ENCODE measurements around the gene AGAP3. TPM values are rescaled to one million over a fixed set of nuclear protein-coding genes. Genes with fewer than 3 reads are reported as not detected.

AGAP3 gene
- total RNA-seq, 1 donor from 2014 or later = 156 TPM

GRCh38 chr7:151191544-151191943, 105.3 kb downstream of the AGAP3 start:
- FAIRE-seq = no peak
- H4K20me1 ChIP-seq (ENCODE audit: insufficient read depth, low read length) = no peaks in the 10 kb centered on the region
- H3K27me3 Mint-ChIP-seq (ENCODE audit: low read depth, unreplicated experiment) = peaks cover 57% of the 10 kb centered on the region

GRCh38 chr7:151192002-151192539, 105.8 kb downstream of the AGAP3 start:
- no peak for DNase-seq (ENCODE audit: low read depth)
- Mint-ChIP-seq H3K4me1 (ENCODE audit: low read depth, unreplicated experiment) (no peaks in the 10 kb centered on the region), H3K36me3 (ENCODE audit: low read depth, unreplicated experiment) (peaks cover 2% of the 10 kb centered on the region), H3K27me3 (ENCODE audit: low read depth, unreplicated experiment) (peaks cover 52% of the 10 kb centered on the region), H3K27ac (ENCODE audit: unreplicated experiment) (no peak overlapping the region), H3K9me3 (ENCODE audit: unreplicated experiment) (peaks cover 5% of the 10 kb centered on the region), H3K4me3 (ENCODE audit: unreplicated experiment) (no peak overlapping the region)
- TF ChIP-seq, protein P1, sequence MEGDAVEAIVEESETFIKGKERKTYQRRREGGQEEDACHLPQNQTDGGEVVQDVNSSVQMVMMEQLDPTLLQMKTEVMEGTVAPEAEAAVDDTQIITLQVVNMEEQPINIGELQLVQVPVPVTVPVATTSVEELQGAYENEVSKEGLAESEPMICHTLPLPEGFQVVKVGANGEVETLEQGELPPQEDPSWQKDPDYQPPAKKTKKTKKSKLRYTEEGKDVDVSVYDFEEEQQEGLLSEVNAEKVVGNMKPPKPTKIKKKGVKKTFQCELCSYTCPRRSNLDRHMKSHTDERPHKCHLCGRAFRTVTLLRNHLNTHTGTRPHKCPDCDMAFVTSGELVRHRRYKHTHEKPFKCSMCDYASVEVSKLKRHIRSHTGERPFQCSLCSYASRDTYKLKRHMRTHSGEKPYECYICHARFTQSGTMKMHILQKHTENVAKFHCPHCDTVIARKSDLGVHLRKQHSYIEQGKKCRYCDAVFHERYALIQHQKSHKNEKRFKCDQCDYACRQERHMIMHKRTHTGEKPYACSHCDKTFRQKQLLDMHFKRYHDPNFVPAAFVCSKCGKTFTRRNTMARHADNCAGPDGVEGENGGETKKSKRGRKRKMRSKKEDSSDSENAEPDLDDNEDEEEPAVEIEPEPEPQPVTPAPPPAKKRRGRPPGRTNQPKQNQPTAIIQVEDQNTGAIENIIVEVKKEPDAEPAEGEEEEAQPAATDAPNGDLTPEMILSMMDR (IDR thresholded peaks at IDR 0.05; ENCODE audit: insufficient read depth, low read depth, low read length) = no peak
- TF ChIP-seq EZH2 (IDR thresholded peaks at IDR 0.05; ENCODE audit: insufficient read depth, low read length) = no peak
- Histone ChIP-seq H3K4me3 (ENCODE audit: insufficient read depth, low read depth, low read length) (no peak overlapping the region), H3K9me3 (ENCODE audit: insufficient read depth, low read depth, low read length) (no peaks in the 10 kb centered on the region), H3K36me3 (ENCODE audit: insufficient read depth, low read length) (no peaks in the 10 kb centered on the region), H4K20me1 (ENCODE audit: insufficient read depth, low read length) (no peaks in the 10 kb centered on the region), H3K27ac (ENCODE audit: low read depth, low read length) (no peak overlapping the region), H2AFZ (ENCODE audit: low read depth, low read length) (no peak overlapping the region), H3K9ac (ENCODE audit: low read length) (no peak overlapping the region), H3K4me1 (ENCODE audit: insufficient read depth, low read length) (no peaks in the 10 kb centered on the region), H3K27me3 (ENCODE audit: insufficient read depth, low read length) (peaks cover 32% of the 10 kb centered on the region), H3K79me2 (ENCODE audit: insufficient read depth, low read length) (no peaks in the 10 kb centered on the region), H3K4me2 (ENCODE audit: low read length) (no peak overlapping the region)
- FAIRE-seq = no peak

More at GRCh38 chr7:151191544-151191943, 105.3 kb downstream of the AGAP3 start:
- H2AFZ ChIP-seq (ENCODE audit: low read depth, low read length) = no peak overlapping the region
- no peak for DNase-seq (ENCODE audit: low read depth)
- no peak overlapping the region for H3K27ac ChIP-seq (ENCODE audit: low read depth, low read length)
- no peaks in the 10 kb centered on the region for H3K9me3 ChIP-seq (ENCODE audit: insufficient read depth, low read depth, low read length)
- Mint-ChIP-seq H3K27ac (ENCODE audit: unreplicated experiment) (no peak overlapping the region), H3K36me3 (ENCODE audit: low read depth, unreplicated experiment) (peaks cover 2% of the 10 kb centered on the region), H3K9me3 (ENCODE audit: unreplicated experiment) (peaks cover 5% of the 10 kb centered on the region), H3K4me3 (ENCODE audit: unreplicated experiment) (no peak overlapping the region), H3K4me1 (ENCODE audit: low read depth, unreplicated experiment) (no peaks in the 10 kb centered on the region)
- H3K4me1 ChIP-seq (ENCODE audit: insufficient read depth, low read length) = no peaks in the 10 kb centered on the region
- no peak overlapping the region for H3K4me3 ChIP-seq (ENCODE audit: insufficient read depth, low read depth, low read length)
- no peak overlapping the region for H3K4me2 ChIP-seq (ENCODE audit: low read length)
- H3K9ac ChIP-seq (ENCODE audit: low read length) = no peak overlapping the region
- no peak for TF ChIP-seq EZH2 (IDR thresholded peaks at IDR 0.05; ENCODE audit: insufficient read depth, low read length)
- TF ChIP-seq, protein P1 (IDR thresholded peaks at IDR 0.05; ENCODE audit: insufficient read depth, low read depth, low read length) = no peak
- no peaks in the 10 kb centered on the region for H3K36me3 ChIP-seq (ENCODE audit: insufficient read depth, low read length)
- H3K79me2 ChIP-seq (ENCODE audit: insufficient read depth, low read length) = no peaks in the 10 kb centered on the region
- peaks cover 29% of the 10 kb centered on the region for H3K27me3 ChIP-seq (ENCODE audit: insufficient read depth, low read length)

DNA sequence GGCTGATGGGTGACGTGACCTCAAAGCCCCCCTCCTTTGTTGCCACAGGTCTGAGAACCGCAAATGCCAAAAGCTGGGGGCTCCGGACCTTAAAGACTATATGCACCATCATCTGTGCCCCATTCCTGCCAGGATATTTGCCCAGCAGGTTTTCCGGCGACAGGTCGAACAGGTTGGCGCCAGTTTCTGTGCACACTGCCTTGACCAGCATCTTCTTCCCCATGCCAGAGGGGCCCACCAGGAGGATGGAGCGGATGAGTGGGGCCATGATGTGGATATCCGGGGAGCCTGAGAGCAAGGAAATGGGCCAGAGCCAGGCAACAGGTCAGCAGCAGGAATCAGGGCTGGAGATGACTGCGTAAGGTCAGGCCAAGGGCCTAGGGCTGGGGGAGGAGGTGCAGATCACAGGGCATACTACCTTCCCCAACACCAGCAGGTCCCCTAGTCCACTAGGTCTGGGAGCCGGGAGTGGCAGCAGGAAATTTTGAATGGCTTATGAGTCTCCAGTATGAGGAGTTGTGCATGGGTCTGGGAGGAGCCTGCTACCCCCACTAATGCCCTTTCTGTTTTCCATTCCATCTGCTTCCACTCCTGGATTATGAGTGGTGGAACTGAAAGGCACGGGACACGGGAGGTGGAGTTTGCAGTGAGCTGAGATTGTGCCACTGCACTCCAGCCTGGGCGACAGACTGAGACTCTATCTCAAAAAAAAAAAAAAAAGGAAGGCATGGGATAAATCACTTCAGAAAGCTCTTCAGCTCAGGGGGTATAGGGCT, 107.1 kb downstream of the AGAP3 start:
- no peaks in the 10 kb centered on the region for H3K36me3 Mint-ChIP-seq (ENCODE audit: low read depth, unreplicated experiment)
- H3K27me3 Mint-ChIP-seq (ENCODE audit: low read depth, unreplicated experiment) = peaks cover 45% of the 10 kb centered on the region
- Histone ChIP-seq H3K27me3 (ENCODE audit: insufficient read depth, low read length) (peaks cover 28% of the 10 kb centered on the region), H3K9ac (ENCODE audit: low read length) (no peak overlapping the region), H3K4me3 (ENCODE audit: insufficient read depth, low read depth, low read length) (no peak overlapping the region), H3K79me2 (ENCODE audit: insufficient read depth, low read length) (no peaks in the 10 kb centered on the region), H2AFZ (ENCODE audit: low read depth, low read length) (no peak overlapping the region), H3K36me3 (ENCODE audit: insufficient read depth, low read length) (no peaks in the 10 kb centered on the region), H3K4me2 (ENCODE audit: low read length) (no peak overlapping the region), H3K4me1 (ENCODE audit: insufficient read depth, low read length) (no peaks in the 10 kb centered on the region), H4K20me1 (ENCODE audit: insufficient read depth, low read length) (no peaks in the 10 kb centered on the region), H3K27ac (ENCODE audit: low read depth, low read length) (no peak overlapping the region), H3K9me3 (ENCODE audit: insufficient read depth, low read depth, low read length) (no peaks in the 10 kb centered on the region)
- H3K9me3 Mint-ChIP-seq (ENCODE audit: unreplicated experiment) = peaks cover 5% of the 10 kb centered on the region
- no peak overlapping the region for H3K27ac Mint-ChIP-seq (ENCODE audit: unreplicated experiment)
- no peak for DNase-seq (ENCODE audit: low read depth)
- no peak for TF ChIP-seq EZH2 (IDR thresholded peaks at IDR 0.05; ENCODE audit: insufficient read depth, low read length)
- TF ChIP-seq, protein P1 (IDR thresholded peaks at IDR 0.05; ENCODE audit: insufficient read depth, low read depth, low read length) = no peak
- FAIRE-seq = no peak
- H3K4me1 Mint-ChIP-seq (ENCODE audit: low read depth, unreplicated experiment) = no peaks in the 10 kb centered on the region
- no peak overlapping the region for H3K4me3 Mint-ChIP-seq (ENCODE audit: unreplicated experiment)

Data from astrocyte (in vitro differentiated cells and primary cell).